ENCODE results near the gene RNPS1. TPM values are rescaled to one million over a fixed set of nuclear protein-coding genes. Genes with fewer than 3 reads are reported as not detected.

The RNPS1 gene
- polyA plus RNA-seq (ENCODE audit: insufficient read length in 3 of 3) = 100 to 1,000 TPM; 176 to 191 (median 186) TPM

GRCh38 chr16:2267913-2268666 lies at the start of gene RNPS1:
TSS of gene RNPS1 (minus strand) at chr16:2268126. CDS start at chr16:2264643, 3,483 bp downstream.
- DNase-seq (ENCODE audit: low read depth in 3 of 3, low spot score in 2 of 3) = peak; percentile 96 to 99 (median 97)

GRCh38 chr16:2317231-2318020 lies 49.5 kb upstream of the RNPS1 start:
- no peak for DNase-seq (ENCODE audit: low read depth in 3 of 3, low spot score in 2 of 3)

GRCh38 chr16:2308089-2308962 lies 40.4 kb upstream of the RNPS1 start:
- no peak for DNase-seq (ENCODE audit: low read depth in 3 of 3, low spot score in 2 of 3)

- no peak for DNase-seq (ENCODE audit: low read depth in 3 of 3, low spot score in 2 of 3)
Measured at GRCh38 chr16:2299915-2300192, 31.9 kb upstream of the RNPS1 start.

GRCh38 chr16:2299121-2299914 lies 31.4 kb upstream of the RNPS1 start:
- no peak for DNase-seq (ENCODE audit: low read depth in 3 of 3, low spot score in 2 of 3)

GRCh38 chr16:2298621-2299020 lies 30.7 kb upstream of the RNPS1 start:
- no peak for DNase-seq (ENCODE audit: low read depth in 3 of 3, low spot score in 2 of 3)

GRCh38 chr16:2297506-2297860 lies 29.6 kb upstream of the RNPS1 start:
- no peak for DNase-seq (ENCODE audit: low read depth in 3 of 3, low spot score in 2 of 3)

- DNase-seq (ENCODE audit: low read depth in 3 of 3, low spot score in 2 of 3) = no peak
Measured at GRCh38 chr16:2296661-2297505, 29.0 kb upstream of the RNPS1 start.

GRCh38 chr16:2295056-2295798 lies 27.3 kb upstream of the RNPS1 start:
- no peak for DNase-seq (ENCODE audit: low read depth in 3 of 3, low spot score in 2 of 3)

- no peak for DNase-seq (ENCODE audit: low read depth in 3 of 3, low spot score in 2 of 3)
Measured at GRCh38 chr16:2292221-2292620, 24.3 kb upstream of the RNPS1 start.

- DNase-seq (ENCODE audit: low read depth in 3 of 3, low spot score in 2 of 3) = no peak
Measured at GRCh38 chr16:2289282-2289681, 21.4 kb upstream of the RNPS1 start.

GRCh38 chr16:2288726-2289125 lies 20.8 kb upstream of the RNPS1 start:
- no peak for DNase-seq (ENCODE audit: low read depth in 3 of 3, low spot score in 2 of 3)

- no peak for DNase-seq (ENCODE audit: low read depth in 3 of 3, low spot score in 2 of 3)
Measured at GRCh38 chr16:2287916-2288547, 20.1 kb upstream of the RNPS1 start.

- no peak for DNase-seq (ENCODE audit: low read depth in 3 of 3, low spot score in 2 of 3)
Measured at GRCh38 chr16:2286550-2286949, 18.6 kb upstream of the RNPS1 start.

GRCh38 chr16:2285731-2286191 lies 17.8 kb upstream of the RNPS1 start:
- no peak for DNase-seq (ENCODE audit: low read depth in 3 of 3, low spot score in 2 of 3)

GRCh38 chr16:2284797-2285576 lies 17.1 kb upstream of the RNPS1 start:
- DNase-seq (ENCODE audit: low read depth in 3 of 3, low spot score in 2 of 3) = no peak

GRCh38 chr16:2284001-2284770 lies 16.3 kb upstream of the RNPS1 start:
- no peak for DNase-seq (ENCODE audit: low read depth in 3 of 3, low spot score in 2 of 3)
